GM20431 (cell line): ENCODE data around the gene ABLIM3.

Source experiments
- in situ Hi-C: fragments of 300-500 bp; cut with MseI, MboI; formaldehyde crosslinking; loops from one replicate; pipeline ENCODE4 v1.15.0; 2020; ENCODE audit warnings: low sequenced_read_pairs; ENCODE audit not compliant: unreplicated experiment

ABLIM3 gene

DNA sequence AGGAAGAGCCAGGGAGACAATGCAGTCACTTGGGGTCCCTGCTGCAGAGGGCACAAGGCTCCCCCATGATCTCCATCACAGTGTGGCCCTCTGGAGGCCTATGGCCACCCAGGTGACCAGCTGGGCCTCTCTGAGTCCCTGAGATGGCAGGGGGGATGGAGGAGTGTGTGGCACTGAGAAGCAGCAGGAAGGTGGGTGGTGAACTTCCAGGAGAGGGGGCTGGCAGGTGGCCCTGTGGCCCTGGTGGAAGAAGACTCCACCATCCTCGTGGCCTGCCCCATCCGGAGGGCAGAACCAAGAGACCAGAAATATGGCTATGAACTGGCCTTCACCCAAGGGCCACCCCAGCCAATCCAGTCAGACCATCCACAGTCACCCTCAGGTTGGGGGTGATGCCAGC, 98.6 kb downstream of the ABLIM3 start:
- in situ Hi-C loops: no loop called here

DNA sequence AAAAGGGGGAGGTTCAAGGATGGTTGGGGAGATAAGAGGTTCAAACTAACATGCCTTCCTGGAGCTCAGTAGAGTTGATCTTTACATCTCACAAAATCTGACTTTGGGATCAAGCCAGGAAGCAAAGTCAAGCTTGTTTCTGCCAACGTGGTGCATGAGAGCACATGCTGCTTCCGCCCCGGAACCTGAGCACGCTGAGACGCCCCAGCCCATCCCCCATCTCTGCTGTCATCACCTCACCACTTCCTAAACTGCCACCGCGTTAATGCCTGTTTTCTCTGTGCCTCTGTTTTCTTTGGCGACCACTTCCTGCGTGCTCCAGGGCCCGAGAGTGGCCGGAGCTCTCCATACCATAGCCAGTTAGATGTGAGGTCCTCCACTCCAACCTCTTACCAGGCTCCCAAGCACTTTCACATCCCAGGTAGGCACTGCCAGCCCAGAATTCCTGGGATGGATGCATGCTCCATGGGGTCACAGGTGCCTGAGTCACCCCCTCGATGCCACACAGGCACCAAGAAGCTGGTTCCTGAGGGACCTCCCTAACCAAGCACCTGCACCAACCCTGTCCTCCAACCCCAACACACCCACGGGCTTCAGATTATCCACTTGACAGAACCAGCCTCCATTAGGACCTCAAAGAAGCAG, 99.2 kb downstream of the ABLIM3 start:
- in situ Hi-C loops: no loop called here

DNA sequence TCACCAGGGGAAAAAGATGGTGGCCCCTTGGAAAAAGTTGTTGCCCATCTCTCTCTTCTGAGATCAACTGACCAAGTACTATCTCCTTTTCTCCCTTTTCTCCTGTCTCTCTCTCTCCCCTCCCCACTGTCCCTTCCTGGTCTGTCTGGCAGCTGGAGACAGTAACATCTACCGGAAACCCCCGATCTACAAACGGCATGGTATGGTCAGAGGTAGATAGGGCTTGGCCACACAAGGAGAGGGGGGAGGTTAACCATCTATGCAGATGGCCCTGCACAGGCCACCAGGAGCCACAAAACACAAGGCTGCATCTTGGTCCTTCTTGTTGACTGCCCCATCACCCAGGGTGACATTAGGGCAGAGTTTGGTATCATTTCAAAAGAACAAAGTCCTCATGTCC, 101.0 kb downstream of the ABLIM3 start:
- in situ Hi-C loops: no loop called here

DNA sequence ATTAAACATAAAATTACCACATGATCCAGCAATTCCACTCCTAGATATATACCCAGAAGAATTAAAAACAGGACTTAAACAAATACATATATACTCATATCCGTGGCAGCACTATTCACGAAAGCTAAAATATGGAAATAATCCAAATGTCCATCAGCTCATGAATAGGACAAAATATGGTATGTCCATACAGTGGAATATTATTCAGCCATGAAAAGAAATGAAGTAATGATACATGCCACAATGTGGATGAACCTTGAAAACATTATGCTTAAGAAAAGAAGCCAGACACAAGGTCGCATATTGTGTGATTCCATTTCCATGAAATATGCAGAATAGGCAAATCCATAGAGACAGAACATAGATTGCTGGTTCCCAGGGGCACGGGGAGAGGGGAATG, 105.6 kb downstream of the ABLIM3 start:
- in situ Hi-C loops: no loop called here

DNA sequence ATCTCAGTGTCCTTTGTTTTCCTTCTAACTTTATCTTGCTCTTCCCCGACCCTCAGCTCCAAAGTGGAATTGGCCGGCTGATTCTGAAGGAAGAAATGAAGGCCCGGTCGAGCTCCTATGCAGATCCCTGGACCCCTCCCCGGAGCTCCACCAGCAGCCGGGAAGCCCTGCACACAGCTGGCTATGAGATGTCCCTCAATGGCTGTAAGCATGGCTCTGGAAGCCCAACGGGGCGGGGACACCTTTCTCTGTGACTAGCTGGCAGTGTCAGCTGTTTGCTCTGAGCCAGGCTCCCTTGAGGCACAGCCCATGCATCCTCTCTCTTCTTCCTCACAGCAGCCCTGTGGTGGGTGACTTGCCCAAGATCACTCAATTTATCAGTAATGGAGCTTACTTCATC, 106.4 kb downstream of the ABLIM3 start:
- in situ Hi-C loops: no loop called here

DNA sequence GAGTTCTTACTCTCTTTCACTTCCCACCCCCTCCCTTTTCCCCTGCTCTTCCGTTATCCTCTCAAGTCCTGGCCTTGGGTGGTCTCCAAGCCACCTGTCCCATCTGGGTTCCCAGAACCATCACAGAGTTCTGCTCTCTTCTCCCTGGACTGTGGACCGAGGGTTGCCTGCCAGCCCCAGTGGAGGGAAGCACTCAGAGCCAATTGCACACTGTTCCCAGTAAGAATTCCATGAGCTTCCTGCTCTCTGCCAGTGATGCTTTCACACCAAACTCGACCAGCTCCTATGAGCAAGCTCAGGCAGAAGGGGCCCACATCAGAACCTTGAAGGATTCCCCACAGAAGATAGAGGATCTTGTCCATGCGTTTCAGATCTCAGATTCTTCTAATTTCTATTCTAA, 110.3 kb downstream of the ABLIM3 start:
- in situ Hi-C loops: no loop called here

DNA sequence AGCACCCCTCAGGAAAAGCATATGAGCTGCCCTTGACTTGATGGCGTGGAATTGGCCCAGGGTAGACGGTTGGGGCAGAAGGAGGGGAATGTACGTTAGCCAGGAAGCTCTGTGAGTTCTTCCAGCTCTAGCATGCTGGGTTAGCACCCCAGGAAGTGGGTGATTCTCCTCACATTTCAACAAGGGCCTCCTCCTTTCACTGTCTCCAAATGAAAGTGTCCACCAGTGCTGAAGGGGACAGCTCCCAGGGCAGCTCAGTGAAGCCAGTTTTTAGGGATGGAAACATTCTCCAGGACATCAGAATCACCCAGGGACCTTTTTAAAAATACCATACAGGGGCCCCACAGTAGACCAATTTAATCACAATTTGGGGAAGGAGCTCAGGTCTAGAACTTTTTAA, 113.2 kb downstream of the ABLIM3 start:
- in situ Hi-C loops: no loop called here

DNA sequence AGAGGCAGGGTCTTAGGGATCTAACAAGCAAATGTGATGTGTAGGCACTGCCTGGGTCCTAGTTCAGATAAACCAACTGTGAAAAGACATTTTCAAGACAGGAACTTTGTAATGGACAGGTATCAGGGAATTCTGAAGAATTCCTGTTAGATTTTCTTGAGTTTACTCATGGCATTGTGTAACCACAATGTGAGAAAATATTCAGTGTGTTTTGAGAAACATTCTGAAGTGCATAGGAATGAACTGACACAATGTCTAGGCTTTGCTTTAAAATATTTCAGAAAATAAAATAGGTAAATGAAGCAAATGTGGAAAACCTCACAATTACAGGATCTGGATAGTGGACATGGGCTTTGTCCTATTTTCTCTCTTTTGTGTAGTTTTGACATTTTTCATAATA, 115.2 kb downstream of the ABLIM3 start:
- in situ Hi-C loops: no loop called here

DNA sequence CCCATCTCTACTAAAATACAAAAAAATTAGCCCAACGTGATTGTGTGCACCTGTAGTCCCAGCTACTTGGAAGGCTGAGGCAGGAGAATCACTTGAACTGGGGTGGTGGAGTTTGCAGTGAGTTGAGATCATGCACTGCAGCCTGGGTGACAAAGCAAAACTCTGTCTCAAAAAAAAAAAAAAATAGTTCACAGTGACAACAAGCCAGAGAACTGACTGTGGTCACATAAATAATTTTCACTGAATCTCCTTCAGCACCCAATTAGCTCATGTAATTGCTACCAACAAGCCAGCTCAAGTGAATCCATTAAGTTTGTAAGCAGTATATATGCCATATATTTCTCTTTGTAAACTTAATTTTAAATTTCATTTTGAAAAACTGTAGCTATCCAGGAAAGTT, 115.8 kb downstream of the ABLIM3 start:
- in situ Hi-C loops: no loop called here

DNA sequence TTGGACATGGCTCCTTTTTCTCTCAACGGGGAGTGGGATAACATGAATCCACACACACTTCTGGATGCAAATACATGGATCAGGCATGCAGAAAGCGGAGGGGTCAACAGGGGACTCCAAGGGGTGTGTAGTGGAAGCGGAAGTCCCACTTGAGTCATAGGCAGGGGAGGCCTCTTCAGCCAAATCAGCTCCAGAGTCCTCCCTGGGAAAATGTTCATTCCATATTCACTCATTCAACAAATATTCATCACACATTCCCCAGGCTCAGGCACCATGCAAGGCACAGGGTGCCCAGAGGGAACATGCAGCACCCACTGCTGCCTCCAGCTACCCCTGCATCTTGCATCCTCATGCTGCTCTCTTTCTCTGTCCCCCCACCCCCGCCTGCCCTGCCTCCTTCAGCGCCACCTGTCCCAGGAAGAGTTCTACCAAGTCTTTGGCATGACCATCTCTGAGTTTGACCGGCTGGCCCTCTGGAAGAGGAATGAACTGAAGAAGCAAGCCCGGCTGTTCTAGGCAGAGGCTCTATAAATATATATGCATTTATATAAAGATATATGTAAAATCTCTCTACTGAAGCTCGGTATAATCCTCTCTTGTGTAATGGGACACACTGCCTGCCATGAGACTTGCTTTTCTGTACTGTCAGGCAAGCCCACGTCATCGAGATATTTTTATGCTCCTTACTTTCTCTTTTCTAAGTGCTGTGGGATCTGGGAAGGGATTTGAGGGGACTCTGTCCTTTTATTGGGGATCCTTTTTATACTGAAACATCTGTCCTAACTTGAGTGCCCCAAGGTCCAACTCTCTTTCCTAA, 116.8 kb downstream of the ABLIM3 start:
- in situ Hi-C loops: no loop called here

DNA sequence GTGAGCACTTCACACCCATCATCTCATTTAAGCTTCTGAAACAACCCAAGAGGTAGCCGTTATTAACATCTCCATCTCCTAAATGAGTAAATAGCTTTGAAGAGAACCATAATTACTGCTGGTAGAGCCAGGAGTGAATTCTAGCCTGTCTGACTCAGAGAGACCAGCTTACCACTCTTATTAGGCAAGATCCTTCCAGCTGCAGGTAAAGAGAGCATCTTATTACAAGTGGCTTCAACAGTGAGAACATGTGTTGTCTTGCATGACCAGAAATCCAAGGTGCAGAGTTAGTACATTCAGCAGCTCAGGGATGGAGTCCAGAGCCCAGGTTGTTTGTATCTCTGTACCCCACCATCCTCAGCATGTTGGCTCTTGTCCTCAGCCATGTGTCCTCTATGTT, 119.5 kb downstream of the ABLIM3 start:
- in situ Hi-C loops: no loop called here

DNA sequence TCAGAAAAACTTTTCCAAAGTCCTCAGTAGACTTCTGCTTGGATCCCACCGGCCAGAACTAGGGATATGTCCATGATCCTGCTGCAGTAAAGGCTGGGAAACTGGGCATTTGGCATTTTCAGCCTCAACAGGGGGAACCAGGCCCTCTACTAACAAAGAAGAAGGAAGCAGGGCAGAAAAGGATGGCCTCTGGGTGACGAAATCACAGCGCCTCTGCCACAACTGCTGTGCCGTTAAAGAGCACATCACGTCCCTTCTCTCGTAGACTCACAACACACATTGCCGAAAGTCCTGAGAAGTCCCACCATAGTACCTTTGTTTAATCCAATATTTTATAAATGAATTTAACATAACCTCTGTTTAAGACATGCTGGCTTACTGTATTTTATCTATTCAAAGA, 120.0 kb downstream of the ABLIM3 start:
- in situ Hi-C loops: no loop called here

DNA sequence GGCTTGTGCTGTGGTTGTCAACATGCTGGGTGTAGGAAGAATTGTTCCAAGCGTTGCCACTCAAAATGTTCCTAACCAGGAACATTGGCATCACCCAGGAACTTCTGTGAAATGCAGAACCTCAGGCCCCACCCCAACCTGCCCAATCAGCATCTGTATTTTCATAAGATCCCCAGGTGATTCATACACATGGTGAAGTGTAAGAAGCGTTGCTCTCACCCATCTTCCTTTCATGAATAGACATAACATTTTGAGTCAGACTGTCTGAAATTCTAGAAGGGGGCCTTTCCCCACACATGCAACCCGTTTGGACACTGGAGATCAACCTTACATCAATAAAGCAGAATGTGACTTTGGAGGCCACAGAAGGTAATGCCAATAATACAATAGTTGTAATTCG, 121.0 kb downstream of the ABLIM3 start:
- in situ Hi-C loops: no loop called here

DNA sequence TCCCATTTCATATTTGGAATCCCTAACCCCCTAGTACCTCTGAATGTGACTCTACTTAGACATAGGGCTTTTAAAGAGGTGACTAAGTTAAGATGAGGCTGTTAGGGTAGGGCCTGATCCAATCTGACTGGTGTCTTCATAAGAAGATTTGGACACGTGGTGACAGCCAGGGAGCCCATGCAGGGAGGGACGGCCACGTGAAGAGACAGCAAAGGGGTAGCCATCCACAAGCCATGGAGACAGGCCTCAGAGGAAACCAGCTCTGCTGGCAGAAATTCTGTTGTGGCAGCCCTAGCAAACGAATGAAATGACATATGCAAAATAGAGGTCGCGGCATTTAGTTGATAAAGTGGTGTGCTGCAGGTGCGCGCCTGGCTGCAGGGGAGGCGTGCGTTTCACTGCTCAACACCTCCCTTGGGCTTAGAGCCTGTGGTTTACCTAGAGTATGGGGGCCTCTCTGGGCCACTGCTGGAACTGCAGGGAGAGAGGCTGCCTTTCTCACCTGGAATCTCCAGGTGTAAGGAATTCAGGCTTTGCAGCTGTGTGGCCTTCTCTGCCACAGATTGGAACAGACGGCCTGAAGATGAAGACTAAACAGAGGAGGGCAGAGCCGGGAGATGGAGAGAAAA, 123.3 kb downstream of the ABLIM3 start:
- in situ Hi-C loops: no loop called here

DNA sequence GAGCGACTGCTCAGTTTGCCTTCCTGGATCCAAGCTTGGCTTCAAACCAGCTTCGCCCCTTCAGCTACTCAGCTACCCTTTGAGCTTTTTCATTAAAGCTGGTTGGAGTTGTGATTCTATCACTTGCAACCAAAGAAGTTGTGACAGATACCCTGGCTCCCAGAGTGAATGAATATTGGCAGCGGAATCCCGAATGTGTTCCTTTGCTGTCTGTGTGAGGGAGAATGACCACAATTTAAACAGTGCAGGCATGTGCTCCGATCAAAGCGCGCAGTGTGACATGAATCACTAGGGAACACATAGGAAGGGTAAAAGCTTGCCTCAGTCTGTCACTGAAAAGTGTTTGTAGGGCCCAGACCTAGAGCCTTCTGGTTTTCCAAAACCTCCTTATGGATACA, 123.8 kb downstream of the ABLIM3 start:
- in situ Hi-C loops: no loop called here

DNA sequence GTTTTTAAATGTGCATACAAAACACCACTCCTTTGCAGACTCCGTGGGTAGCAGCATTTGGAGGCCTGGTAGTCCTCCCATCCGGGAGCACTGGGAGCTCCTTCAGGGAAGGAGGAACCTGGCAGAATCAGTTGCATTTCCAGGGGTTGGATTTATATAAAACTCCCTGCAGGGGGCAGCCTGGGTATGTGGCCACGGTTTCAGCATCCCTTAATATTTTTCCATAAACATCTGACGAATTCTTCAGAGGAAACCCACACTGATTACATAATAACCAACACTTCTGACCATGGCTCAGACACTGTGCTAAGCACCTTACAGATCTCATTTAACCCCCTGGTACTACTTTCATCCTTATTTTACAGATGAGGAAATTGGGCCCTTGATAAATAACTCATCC, 124.3 kb downstream of the ABLIM3 start:
- in situ Hi-C loops: no loop called here

DNA sequence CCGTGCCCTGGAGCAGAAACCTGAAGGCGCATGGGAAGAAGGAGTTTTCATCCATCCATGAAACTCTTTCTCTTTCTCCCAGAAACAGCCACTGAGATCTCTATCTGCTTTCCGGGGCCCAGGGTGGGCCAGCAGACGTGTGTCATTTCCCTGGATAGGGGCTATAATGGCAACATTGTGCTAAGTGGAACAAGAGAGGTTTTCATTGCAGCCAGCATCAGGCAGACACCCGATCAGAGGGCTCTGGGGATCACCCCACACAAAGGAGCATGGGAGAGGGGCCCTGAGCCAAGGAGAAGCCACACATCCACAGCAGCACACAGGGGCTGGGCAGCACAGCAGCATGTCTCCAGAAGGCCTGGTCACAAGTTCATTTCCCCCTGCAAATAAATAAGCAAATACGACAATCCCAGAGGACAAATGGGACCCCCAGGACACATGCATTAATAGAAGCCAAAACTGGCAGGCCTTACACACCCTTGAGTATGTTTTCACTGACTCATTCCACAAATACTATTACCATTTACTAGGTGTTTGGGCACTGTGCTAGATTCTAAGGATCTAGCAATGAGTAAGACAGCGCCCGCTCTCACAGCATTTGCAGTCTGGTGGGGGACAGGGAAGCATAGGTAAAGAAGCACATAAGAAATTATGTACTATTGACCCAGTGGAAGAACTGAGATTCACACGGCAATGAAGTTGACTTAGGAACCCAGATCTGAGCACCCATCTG, 126.1 kb downstream of the ABLIM3 start:
- in situ Hi-C loops: no loop called here

DNA sequence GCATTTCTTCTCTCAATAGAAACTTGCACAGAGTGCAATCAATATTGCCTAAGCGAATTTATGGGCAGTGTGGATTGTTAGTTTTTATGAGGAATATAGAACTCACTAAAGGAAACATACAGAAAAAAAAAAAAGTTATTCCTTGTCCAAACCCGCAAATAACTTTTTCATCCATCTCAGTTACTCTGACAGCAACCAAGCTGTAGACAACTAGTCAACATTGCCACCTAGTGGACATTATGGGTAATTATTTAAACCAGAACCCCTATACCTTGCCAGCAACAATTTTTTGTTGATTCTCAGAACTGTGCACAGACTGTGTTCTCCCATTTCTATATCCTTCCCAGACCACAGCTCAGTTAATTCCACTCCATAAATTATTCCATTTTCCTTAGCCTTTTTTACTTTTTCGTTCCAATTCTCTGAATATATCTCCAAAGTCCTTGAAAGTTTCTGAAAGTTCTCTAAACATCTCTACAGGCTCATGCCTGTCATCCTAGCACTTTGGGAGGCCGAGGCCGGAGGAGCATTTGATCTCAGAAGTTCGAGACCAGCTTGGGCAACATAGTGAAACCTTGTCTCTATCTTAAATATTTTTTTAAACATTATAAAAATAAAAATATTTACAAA, 127.8 kb downstream of the ABLIM3 start:
- in situ Hi-C loops: no loop called here

DNA sequence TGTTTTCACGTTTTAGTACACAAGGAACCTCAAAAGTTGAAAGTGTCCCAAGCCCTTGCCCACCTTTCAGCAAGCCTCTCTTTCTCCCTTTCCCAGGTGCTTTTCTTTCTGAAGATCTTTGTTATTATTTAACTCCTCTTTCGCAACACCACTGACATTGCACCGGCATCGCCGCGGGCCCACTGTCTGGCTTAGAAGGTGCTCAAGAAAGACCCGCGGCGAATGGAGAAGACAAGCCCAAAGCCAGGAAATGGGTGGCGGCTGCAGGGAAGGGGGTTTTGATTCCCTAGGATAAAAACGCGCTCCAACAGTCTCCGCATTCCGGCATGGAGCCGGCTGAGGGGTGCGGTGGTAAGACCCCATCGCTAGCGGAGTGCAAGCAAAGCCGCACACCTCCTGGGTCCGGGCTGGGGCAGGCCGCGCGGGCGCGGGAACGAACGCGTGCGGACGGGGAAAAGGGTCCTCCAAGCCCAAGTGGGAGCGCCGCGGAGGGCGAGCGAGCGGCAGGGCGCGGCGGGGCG, 130.0 kb downstream of the ABLIM3 start:
- in situ Hi-C loops: no loop called here
